HK-2 (cell line): ENCODE measurements around the gene TMEM212.

ENCODE experiments used
- DNase-seq: peaks from one replicate; pipeline ENCODE4 v3.0.0-alpha.2; 2018; ENCODE audit not compliant: unreplicated experiment

Gene TMEM212

GRCh38 chr3:171834461-171834801, 8.7 kb upstream of the TMEM212 start:
- DNase-seq, result no peak

- DNase-seq, result no peak
Observed at GRCh38 chr3:171835116-171835515, 8.0 kb upstream of the TMEM212 start.

- no peak for DNase-seq
Observed at GRCh38 chr3:171835613-171836012, 7.5 kb upstream of the TMEM212 start.

- no peak for DNase-seq
Observed at GRCh38 chr3:171836855-171837254, 6.3 kb upstream of the TMEM212 start.

DNA sequence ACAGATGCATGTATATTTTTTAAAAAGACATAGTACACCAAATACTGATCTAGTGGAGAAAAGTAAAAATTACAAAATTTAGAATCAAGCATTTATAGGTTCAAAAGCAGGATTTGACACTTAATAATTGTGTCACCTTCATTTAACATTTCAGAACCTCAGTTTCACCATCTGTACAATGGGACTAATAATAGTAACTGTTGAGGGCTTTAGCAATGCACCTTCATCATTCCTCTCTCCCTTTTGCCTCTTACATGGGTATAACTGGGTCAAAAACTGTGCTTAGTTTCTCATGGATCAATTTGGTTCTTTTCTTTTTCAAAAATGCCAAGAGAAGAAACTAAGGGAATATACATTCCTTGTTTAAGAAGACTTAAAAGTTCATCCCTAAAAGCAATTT, 5.5 kb upstream of the TMEM212 start:
- DNase-seq, result no peak

DNA sequence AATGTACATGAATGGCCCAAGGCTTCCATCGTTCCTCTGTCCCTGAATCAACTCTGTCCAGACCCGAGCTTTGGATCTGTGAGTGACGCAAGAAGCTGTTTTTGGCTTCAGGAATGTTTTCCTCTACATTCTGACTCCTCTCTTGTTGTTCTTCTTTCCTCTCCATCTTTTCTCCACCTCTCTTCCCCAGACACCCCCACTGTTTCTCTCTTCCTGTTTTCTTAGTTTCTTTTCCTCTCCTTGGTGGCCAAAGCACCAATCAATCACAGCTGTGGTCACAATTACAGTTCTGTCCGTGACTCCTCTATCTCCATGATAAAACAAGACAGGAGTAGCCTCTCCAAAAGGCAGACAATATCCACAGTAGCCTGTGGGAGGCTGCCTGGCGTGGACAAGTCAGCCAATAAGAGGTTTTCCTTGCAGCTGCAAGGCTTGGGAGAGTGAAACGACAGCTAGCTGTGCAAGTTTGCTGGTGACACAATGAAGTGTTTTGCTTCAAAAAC, 4.9 kb upstream of the TMEM212 start:
- DNase-seq, result no peak

DNA sequence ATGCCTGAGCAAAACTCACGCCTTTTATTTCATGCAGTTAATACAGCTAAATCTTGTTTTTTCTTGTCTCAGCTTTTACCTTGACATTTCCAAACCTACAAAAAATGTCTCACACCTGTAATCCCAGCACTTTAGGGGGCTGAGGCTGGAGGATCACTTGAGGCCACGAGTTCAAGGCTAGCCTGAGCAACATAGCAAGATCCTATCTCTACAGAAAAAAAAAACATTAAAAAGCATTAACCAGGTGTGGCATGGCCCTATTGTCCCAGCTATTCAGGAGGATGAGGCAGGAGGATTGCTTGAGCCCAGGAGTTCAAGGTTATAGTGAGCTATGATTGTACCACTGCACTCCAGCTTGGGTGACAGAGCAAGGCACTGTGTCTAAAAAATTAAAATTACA, 3.9 kb upstream of the TMEM212 start:
- DNase-seq, result no peak

DNA sequence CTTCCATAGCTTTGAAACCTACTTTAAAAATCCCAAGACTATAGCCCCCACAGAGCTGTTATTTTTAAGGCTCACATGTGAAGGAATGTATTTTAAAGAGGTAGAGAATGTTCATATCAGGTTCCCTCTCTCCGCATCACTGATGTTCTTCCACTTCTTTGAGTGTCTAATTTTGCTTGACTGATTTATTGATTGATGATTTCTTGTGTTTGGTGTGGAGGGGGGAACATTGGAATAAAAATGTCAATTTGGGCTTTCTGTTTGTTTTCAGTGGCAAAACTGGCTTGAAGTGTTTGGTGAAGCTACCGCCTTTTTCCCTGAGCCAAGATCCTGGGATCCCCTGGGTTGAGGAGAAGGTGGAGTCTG, 2.7 kb upstream of the TMEM212 start:
- DNase-seq, result no peak

- DNase-seq, result no peak
Observed at GRCh38 chr3:171840811-171841619, 2.1 kb upstream of the TMEM212 start.

- no peak for DNase-seq
Observed at GRCh38 chr3:171841620-171842000, 1.5 kb upstream of the TMEM212 start.

GRCh38 chr3:171844873-171845272, 1.7 kb downstream of the TMEM212 start:
- DNase-seq, result no peak

DNA sequence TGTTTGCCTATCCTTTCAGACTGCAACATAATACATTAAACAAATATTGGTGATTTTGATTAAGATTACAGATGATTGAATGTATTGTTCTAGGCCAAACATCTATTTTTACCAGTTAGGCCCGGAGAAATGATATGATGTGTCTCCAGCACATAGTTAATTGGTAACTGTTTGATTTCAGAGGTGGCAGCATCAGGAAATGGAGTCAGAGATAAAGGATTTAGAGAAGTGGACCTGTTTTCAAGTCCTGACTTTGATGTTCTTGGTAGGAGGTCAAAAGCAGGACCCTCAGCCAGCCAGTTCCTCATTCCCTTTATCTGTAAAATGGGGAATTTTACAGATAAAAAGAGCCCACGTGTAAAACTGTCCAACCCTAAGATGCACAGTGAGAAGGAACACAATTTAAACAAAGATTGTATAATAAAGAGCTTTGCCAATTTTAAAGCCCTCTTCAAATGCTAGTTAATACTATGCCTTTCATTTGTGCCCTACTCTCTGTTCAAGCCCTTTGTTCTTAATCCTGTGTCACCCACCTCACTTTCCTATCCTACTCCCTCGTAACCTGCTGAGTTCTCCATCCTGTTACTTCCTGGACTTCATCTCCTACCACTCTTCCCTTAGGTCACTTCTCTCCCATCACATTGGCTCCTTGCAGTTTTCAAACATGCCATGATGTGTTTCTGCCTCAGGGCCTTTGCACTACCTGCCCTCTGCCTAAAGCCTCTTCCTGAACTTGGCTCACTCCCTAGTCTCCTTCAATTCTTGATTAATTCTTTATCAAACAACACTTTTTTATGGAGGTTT, 2.5 kb downstream of the TMEM212 start:
- no peak for DNase-seq

DNA sequence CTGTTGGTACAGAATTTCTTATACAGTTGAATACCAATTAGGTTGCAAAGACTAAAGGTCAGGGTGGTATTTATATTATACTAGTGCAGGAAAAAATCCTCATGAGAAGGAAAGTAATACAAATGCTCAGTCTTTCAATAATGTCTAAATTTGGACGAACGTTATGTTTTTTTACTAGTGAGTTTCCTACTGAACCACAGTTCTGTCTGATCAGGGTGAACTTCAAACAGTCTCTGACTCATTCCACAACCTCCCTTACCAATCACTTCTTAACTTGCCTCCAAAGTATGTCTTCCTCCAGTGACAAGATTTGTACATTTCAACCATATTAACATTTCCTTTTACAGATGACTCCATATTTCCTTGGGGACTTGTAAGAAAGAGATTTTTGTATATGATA, 3.4 kb downstream of the TMEM212 start:
- DNase-seq, result no peak

GRCh38 chr3:171847133-171847532, 4.0 kb downstream of the TMEM212 start:
- no peak for DNase-seq

DNA sequence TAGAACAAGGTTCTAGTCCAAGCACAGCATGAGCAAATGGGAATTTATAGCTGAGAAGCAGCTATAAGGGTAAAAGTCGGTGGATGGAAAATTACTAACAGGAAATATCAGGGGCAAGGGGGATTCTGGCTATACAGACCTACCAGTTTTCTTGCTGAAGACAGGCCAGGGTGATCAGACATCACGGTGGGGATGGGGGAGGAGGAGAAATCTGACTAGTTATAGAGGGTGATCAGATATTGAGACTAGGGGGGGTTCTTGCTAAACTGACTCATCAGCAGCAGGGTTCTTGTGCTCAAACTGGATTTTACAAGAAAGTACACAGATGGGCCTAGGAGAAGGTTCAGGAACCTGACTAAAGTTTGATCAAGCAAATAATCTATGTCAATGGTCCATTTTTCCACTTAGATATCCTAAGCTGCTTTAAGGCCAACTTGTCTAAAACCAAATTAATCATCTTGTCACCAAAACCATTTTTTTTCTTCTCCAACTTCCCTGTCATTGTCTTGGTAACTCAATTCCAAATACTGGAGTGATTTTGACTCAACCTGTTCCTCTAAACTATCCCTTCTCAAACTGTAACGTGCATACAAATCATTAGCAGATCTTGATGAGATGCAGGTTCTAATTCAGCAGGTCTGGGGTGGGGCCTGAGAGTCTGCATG, 4.6 kb downstream of the TMEM212 start:
- no peak for DNase-seq

- no peak for DNase-seq
Observed at GRCh38 chr3:171849617-171850319, 6.6 kb downstream of the TMEM212 start.

DNA sequence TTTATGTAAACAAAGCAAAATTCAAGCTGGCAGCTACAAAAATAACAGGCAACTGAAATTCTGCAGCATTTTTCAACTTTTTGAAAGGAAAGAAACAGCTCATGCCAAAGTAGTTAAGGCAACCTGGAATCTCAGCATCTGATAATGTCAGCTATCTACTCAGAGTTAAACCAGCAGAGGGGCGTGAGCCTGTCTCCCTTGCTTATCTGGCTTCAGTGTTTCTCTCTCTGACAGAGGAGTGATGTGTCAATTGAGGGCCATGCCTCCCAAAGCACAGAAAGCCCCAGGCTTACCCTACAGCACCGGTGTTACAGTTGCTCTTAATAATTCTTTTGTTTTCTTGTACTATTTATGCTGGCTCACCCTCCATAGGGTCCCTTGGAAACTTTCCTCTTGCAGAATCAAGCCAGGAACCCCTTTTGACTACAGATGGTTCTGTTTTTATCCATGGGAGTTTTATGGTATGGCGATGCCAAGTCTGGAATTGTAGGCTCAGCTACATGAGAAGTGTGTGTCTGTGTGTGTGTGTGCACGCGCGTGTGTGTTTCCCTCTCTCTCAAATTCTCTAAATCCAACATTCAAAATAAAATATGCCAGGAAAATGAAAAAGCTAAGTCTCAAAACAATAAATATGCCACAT, 7.3 kb downstream of the TMEM212 start:
- DNase-seq, result no peak

- DNase-seq, result no peak
Observed at GRCh38 chr3:171850960-171851659, 8.0 kb downstream of the TMEM212 start.

DNA sequence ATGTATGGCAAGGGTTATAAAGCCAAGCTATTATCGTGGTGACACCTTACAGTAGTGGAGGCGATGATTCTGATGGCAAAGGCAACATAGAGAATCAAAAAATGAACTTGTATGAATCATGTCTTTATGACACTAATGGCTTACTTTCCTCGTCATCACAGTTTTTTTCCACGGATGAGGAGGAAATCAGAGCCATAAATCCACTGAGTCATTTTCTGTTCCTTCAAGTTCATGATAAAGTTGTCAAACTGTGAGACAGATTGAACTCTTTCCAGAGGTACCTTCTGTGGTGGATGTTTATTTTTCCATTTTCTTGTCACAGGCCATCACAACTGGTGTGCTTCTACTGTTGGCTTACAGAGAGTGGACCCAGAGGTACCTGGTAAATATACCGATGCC, 8.5 kb downstream of the TMEM212 start:
- no peak for DNase-seq

DNA sequence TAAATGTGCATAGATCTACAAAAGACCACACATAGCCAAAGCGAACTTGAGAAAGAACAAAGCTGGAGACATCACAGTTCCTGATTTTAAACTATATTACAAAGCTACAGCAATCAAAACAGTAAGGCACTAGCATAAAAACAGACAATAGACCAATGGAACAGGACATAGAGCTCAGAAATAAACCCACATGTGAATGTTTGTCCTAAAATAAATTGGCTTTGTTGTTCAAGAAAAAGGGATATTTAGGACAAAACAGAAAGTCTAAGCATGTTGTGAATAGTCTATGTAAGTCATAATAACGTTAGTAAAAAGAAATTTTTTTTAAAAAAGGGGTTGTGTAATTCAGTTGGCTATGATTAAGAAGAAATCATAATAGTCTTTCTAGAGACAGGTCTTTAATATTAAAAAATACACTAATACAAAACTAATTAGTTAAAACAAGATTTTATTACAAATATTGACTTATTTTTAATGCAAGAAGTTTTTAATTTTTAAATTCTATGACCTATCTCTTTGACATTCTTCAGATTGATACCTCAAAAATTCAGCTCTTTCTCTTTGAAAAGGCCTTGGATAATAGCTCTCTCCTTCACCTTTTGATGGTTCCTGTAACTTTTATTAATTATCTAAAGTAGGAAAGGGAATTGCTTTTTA, 11.6 kb downstream of the TMEM212 start:
- DNase-seq, result no peak
